Smooth muscle cell of the brain vasculature (primary cell): ENCODE measurements around the gene BAMBI.

Experiments
- DNase-seq: peaks from one replicate; pipeline ENCODE4 v3.0.0-alpha.2; 2012; ENCODE audit warnings: low read depth, low spot score

The BAMBI gene

GRCh38 chr10:28705472-28705871 is 28.2 kb downstream of the BAMBI start:
- no peak for DNase-seq

GRCh38 chr10:28709001-28709710 is 31.8 kb downstream of the BAMBI start:
- no peak for DNase-seq

GRCh38 chr10:28710202-28710886 is 33.0 kb downstream of the BAMBI start:
- no peak for DNase-seq

- no peak for DNase-seq
Observed at GRCh38 chr10:28711041-28711440, 33.7 kb downstream of the BAMBI start.

- no peak for DNase-seq
Observed at GRCh38 chr10:28711776-28712175, 34.5 kb downstream of the BAMBI start.

GRCh38 chr10:28713626-28714352 is 36.5 kb downstream of the BAMBI start:
- DNase-seq: no peak

GRCh38 chr10:28714401-28715053 is 37.2 kb downstream of the BAMBI start:
- DNase-seq: no peak

- DNase-seq: no peak
Observed at GRCh38 chr10:28715246-28715645, 37.9 kb downstream of the BAMBI start.

- no peak for DNase-seq
Observed at GRCh38 chr10:28715757-28716156, 38.4 kb downstream of the BAMBI start.

GRCh38 chr10:28716748-28717147 is 39.4 kb downstream of the BAMBI start:
- DNase-seq: no peak

- no peak for DNase-seq
Observed at GRCh38 chr10:28717656-28718201, 40.4 kb downstream of the BAMBI start.

- no peak for DNase-seq
Observed at GRCh38 chr10:28719789-28720436, 42.6 kb downstream of the BAMBI start.

- no peak for DNase-seq
Observed at GRCh38 chr10:28721318-28721951, 44.1 kb downstream of the BAMBI start.

GRCh38 chr10:28722065-28722803 is 44.9 kb downstream of the BAMBI start:
- DNase-seq: no peak

- DNase-seq: no peak
Observed at GRCh38 chr10:28728366-28728765, 51.0 kb downstream of the BAMBI start.

- no peak for DNase-seq
Observed at GRCh38 chr10:28730031-28730778, 52.9 kb downstream of the BAMBI start.

- DNase-seq: no peak
Observed at GRCh38 chr10:28732091-28732490, 54.8 kb downstream of the BAMBI start.
